Neuron (in vitro differentiated cells): Measurements from ENCODE around the gene DSCAM.

Source experiments
- H2AFZ ChIP-seq: one replicate; pipeline ENCODE4 v1.6.1; 2013; ENCODE audit warnings: low read depth, mild to moderate bottlenecking, inconsistent platforms, low read length, moderate library complexity
- H3K27me3 ChIP-seq: one replicate; pipeline ENCODE4 v1.6.1; 2013; ENCODE audit warnings: low read length; ENCODE audit not compliant: insufficient read depth
- H3K36me3 ChIP-seq: one replicate; pipeline ENCODE4 v1.6.1; 2013; ENCODE audit warnings: low read length; ENCODE audit not compliant: insufficient read depth
- H3K4me1 ChIP-seq: one replicate; pipeline ENCODE4 v1.6.1; 2013; ENCODE audit warnings: low read length; ENCODE audit not compliant: insufficient read depth
- H3K4me3 ChIP-seq: 2 replicates; pipeline ENCODE4 v1.5.1; 2013; ENCODE audit warnings: mild to moderate bottlenecking, low read length, moderate library complexity
- H3K9me3 ChIP-seq: one replicate; pipeline ENCODE4 v1.6.1; 2013; ENCODE audit warnings: low read length

Gene DSCAM

DNA sequence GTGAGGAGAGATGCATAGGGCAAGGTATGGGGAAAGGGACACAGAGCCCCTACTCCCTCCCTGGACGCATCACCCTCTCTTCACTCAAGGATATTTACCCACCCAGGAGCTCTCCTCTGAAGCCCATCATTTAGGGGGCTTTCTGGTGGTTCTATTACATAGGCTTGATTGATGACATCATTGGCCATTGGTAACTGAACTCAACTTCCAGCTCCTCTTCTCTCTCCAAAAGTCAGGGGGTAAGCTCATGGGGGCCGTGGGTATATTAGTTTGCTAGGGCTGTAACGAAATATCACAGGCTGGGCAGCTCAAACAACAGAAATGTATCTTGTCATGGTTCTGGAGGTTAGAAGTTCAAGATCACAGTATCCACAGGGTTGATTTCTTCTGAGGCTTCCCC is 110.8 kb downstream of the DSCAM start:
- no peaks in the 10 kb centered on the region for H3K27me3 ChIP-seq
- H3K36me3 ChIP-seq = no peaks in the 10 kb centered on the region
- no peak overlapping the region for H3K4me3 ChIP-seq
- no peaks in the 10 kb centered on the region for H3K4me1 ChIP-seq
- no peaks in the 10 kb centered on the region for H3K9me3 ChIP-seq
- no peak overlapping the region for H2AFZ ChIP-seq

DNA sequence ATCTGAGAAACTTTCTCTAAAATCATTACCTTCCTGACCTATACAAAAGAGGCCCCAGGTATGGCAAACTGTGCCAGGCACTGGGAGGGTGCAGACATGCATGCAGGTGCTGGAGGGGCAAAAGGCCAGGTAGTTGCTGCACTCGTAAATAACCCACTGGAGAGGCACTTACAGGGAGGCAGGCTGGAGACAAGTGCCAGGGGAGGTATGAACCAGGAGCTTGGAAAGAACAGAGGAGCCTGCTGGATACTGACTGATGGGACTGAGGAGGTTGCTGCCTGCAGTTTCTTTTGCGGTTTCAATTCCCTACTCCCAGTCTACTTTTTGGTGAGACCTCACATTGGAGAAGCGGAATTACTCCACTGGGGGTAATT is 113.9 kb downstream of the DSCAM start:
- no peaks in the 10 kb centered on the region for H3K4me1 ChIP-seq
- no peak overlapping the region for H3K4me3 ChIP-seq
- H3K36me3 ChIP-seq = no peaks in the 10 kb centered on the region
- H2AFZ ChIP-seq = no peak overlapping the region
- H3K27me3 ChIP-seq = no peaks in the 10 kb centered on the region
- H3K9me3 ChIP-seq = no peaks in the 10 kb centered on the region

DNA sequence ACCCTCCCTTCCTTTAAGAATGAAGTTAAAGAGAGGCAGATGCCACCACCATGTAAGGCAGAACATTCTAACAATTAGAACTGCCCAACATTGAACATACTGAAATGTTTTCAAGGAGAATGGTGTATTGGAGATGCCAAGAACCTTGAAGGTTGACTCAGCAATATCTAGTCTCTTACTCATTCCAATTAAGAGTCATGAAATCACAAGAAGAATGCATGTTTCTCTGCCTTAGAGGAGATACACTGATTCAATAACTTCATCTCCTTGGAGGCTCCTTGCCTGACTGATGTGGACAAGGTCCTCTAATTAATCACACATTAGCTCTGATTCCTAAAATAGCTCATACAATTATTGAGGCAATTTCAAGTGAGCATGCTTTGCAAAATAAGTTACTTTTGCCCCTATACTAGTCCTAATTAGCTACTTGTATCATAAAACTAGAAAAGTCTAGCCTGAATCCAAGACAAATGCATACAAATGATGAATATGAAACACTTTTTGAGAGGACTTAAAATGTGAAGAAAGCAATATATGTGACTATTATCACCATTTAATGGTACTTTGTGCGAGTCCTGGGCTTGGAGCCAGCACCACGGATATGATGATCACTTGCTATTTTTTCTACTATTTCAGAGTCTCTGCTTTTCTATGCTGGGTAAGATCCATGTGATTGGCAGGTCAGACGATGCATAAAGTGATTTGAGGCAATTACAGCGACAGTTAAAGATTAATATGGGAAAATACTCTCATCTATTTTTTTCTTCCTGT is 114.5 kb downstream of the DSCAM start:
- H3K9me3 ChIP-seq = no peaks in the 10 kb centered on the region
- H3K4me1 ChIP-seq = no peaks in the 10 kb centered on the region
- H3K36me3 ChIP-seq = no peaks in the 10 kb centered on the region
- no peaks in the 10 kb centered on the region for H3K27me3 ChIP-seq
- no peak overlapping the region for H2AFZ ChIP-seq
- H3K4me3 ChIP-seq = no peak overlapping the region

DNA sequence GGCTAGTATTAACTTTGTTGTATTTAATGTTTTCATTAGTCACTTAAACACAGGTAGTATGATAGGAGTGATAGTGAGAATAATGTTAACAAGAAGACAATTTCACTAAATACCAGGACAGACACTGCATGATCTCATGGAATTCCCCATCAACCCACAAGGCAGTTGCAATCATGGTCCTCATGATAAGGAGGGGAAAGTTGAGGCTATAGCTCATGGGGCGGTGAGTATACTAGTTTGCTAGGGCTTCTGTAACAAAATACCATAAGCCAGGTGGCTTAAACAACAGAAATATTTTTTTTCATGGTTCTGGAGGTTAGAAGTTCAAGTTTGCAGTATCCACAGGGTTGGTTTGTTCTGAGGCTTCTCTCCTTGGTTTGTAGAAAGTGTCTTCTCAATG is 115.8 kb downstream of the DSCAM start:
- no peaks in the 10 kb centered on the region for H3K4me1 ChIP-seq
- no peak overlapping the region for H2AFZ ChIP-seq
- no peaks in the 10 kb centered on the region for H3K9me3 ChIP-seq
- no peaks in the 10 kb centered on the region for H3K36me3 ChIP-seq
- no peaks in the 10 kb centered on the region for H3K27me3 ChIP-seq
- no peak overlapping the region for H3K4me3 ChIP-seq

DNA sequence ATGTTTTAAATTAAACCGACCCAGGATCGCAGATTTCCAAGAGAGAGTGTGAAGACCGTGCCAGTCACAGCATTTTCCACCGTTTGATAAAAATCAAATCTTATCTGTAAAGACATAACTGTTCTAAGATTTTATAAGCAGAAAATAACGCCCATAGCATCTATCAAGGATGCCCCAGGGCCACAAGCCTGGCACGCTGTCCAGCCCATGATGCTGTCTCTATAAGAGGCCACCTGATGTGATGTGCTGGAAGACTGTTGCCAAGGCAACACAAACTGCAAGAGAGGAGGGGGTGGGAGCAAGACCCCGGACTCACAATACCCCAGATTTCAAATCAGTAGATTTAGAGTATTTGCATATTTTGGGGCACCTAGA is 116.5 kb downstream of the DSCAM start:
- Histone ChIP-seq H2AFZ (no peak overlapping the region), H3K4me1 (no peaks in the 10 kb centered on the region), H3K27me3 (no peaks in the 10 kb centered on the region), H3K9me3 (no peaks in the 10 kb centered on the region), H3K4me3 (no peak overlapping the region), H3K36me3 (no peaks in the 10 kb centered on the region)

DNA sequence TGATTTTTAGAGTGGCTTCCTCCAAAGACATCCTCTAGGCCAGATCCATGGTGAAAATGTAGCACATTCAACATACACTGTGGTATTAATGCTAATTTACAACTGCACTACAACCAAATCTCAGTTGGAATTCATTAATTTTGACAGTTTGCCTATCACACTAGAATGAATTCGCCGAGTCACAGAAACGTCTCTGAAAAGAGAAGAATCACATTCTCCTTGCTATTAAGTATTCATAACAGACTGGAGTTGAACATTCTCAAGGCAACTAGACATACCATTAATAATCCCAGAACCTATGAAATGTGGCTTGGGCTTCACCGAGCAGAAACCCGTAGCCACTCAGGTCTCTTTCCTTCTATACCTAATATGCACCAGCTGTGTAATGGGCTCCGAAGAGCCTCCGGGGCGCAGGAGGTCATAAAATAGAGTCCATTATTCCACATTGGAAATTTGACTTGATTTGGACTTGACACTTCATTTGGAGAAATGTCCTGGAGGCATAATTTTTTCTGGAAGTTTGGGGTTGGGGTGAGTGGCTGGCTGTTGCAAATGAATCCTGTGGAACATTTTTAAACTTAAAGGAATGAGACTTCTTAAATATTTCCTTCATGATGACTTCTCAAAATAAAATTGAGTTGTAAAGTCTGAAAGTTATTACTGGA is 117.1 kb downstream of the DSCAM start:
- Histone ChIP-seq H2AFZ (no peak overlapping the region), H3K4me3 (no peak overlapping the region), H3K9me3 (no peaks in the 10 kb centered on the region), H3K27me3 (no peaks in the 10 kb centered on the region), H3K36me3 (no peaks in the 10 kb centered on the region), H3K4me1 (no peaks in the 10 kb centered on the region)

DNA sequence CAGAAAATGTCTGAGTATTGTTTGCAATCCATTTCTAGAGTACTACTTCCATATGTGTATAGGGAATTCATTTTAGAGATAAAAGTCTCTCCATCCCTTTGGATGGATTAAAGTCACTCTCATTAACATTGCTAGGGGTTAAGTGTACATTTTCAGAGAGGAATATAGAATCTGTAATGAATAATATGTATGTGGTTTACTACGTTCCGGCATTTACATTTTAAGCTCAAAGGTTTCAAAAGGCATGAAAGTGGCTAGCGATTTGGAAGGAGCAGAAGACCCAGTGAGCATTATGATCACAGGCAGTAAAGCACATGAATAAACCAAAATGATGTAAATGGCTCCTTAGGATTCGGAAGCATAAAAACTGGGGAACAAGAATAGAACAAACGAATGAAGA is 123.0 kb downstream of the DSCAM start:
- H3K4me1 ChIP-seq = no peaks in the 10 kb centered on the region
- no peak overlapping the region for H3K4me3 ChIP-seq
- no peak overlapping the region for H2AFZ ChIP-seq
- H3K9me3 ChIP-seq = no peaks in the 10 kb centered on the region
- H3K27me3 ChIP-seq = no peaks in the 10 kb centered on the region
- no peaks in the 10 kb centered on the region for H3K36me3 ChIP-seq

DNA sequence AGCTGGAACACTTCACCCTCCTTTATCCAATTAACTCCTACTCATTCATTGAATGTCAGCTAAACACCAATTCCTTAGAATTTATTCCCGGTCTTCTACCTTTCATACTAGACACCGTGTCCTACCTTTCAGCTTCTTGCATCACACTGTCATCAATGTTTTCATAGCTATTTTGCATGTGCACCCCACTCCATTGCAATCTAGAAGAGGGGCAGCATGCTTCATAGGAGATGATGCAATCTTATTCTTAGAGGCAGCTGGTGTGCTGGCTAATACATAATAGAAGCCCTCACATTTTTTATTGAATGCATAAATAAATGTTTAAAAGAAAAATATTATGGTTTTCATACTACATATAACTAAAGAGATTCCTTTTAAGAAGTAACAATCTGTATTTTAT is 123.6 kb downstream of the DSCAM start:
- H3K9me3 ChIP-seq = no peaks in the 10 kb centered on the region
- H2AFZ ChIP-seq = no peak overlapping the region
- no peaks in the 10 kb centered on the region for H3K36me3 ChIP-seq
- no peaks in the 10 kb centered on the region for H3K27me3 ChIP-seq
- no peaks in the 10 kb centered on the region for H3K4me1 ChIP-seq
- no peak overlapping the region for H3K4me3 ChIP-seq

DNA sequence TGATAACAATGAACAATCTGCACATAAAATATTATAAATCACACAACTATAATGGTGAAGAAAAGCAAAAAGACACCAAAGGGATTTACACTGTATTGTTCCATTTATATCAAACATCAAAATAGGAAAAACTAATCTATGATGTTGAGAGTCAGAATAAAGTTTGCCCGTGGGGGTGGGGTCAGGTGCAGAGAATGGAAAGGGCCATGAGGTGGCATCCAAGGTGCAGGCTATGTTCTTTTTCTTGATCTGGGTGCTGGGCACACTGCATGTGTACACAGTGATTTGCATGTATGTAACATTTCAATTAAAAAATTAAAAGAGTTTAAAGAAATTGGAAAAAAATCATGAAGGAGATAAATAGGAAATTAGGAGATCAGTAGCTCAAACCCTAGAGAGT is 127.3 kb downstream of the DSCAM start:
- Histone ChIP-seq H3K36me3 (no peaks in the 10 kb centered on the region), H3K4me3 (no peak overlapping the region), H3K4me1 (no peaks in the 10 kb centered on the region), H2AFZ (no peak overlapping the region), H3K9me3 (no peaks in the 10 kb centered on the region), H3K27me3 (no peaks in the 10 kb centered on the region)

DNA sequence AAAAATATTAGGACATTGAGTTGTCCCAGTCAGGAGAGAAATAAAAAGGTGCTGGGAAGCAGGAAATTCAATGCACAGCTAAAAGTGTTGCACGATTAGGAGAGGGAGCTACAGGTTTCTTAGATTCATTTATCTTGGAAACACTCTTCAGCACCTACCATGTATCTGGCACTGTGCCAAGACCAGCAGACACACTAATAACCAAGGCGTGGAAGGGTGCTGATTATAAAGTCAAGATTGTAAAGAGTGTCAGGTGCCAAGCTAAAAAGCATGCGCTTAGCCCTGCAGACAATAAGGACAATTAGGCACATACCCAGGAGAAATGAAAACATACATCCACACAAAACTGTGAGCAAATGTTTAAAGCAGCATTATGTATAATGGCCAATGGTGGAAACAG is 129.9 kb downstream of the DSCAM start:
- Histone ChIP-seq H3K36me3 (no peaks in the 10 kb centered on the region), H3K4me1 (no peaks in the 10 kb centered on the region), H3K9me3 (no peaks in the 10 kb centered on the region), H3K4me3 (no peak overlapping the region), H3K27me3 (no peaks in the 10 kb centered on the region), H2AFZ (no peak overlapping the region)

DNA sequence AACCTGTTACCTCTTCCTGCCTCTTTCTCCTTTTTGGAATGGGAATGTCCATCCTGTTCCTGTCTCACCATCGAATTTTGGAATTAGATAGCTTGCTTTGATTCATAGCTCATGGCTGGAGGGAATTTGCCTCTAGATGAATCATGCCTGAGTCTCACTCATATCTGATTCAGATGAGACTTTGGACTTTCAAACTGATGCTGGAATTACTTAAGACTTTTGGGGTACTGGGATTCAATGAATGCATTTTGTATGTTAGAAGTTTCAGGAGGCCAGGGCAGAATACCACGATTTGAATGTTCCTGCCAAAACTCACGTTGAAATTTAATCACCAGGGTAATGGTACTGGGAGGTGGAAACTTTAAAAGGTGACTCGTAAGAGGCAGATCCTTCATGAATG is 132.4 kb downstream of the DSCAM start:
- no peaks in the 10 kb centered on the region for H3K36me3 ChIP-seq
- no peak overlapping the region for H2AFZ ChIP-seq
- H3K4me1 ChIP-seq = no peaks in the 10 kb centered on the region
- no peak overlapping the region for H3K4me3 ChIP-seq
- H3K27me3 ChIP-seq = no peaks in the 10 kb centered on the region
- H3K9me3 ChIP-seq = no peaks in the 10 kb centered on the region

DNA sequence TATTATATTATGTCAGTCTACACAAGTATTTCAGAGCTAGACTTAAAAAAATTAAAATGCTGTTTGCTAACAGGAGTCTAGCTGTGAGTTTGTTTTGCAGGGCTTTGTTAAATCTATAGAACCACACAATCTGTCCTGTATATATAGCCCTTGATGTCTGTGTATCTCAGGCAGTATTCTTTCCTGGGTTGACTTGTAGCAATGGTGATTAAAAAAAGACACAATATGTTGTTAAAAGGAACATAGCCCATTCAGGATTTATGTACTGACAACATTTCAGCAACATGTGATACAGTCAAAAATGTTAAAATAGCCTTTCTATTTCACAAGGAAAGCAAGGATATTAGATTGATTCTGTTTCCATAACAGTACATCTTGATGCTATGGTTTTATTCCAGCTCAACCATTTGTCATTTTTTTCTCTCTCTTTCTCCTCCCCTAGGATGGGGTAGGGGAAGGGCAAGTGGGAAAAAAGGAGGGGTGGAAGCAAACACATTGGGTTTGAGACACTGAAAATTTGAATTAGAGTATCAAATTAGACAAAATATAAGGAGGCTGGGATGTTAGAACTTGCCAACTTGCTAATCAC is 139.2 kb downstream of the DSCAM start:
- H3K4me3 ChIP-seq = no peak overlapping the region
- no peaks in the 10 kb centered on the region for H3K27me3 ChIP-seq
- no peaks in the 10 kb centered on the region for H3K4me1 ChIP-seq
- no peak overlapping the region for H2AFZ ChIP-seq
- H3K36me3 ChIP-seq = no peaks in the 10 kb centered on the region
- no peaks in the 10 kb centered on the region for H3K9me3 ChIP-seq

DNA sequence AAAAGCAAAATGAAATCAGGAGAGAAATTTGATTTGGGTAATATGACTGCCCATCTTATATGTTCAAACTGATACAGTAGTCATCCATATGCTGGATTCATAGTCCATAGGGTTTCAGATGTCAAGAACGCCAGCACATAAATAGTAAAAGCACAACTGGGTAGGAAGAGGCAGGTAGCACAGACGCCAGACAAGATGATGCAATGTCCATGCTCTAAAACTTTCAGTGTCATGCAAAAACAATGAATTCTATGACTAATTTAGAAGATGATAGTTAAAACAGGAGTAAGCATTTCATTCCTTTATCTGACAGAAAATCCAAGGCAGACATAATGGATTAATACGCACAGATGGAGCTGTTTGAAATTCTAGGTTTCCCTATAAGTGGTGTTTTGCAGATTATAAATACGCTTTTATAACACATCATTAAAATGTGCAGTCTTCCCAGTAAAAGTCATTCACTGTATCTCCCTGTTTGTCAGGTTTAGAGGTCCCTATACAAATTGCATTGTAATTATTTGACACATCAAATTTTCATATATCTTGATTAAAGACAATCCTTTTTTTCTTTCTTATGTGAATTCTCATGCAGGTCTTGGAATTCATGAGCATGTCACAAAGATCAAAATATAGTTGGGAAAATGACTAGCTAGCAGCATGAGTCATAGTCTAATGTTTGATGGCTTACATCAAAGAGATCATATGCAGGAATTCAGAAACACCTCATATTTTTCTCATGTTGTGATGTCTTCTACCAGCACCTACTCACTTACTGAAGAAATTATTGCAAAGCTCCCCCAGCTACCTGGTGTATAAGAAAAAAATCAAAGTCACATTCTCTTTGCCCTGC is 139.9 kb downstream of the DSCAM start:
- H3K9me3 ChIP-seq = no peaks in the 10 kb centered on the region
- H2AFZ ChIP-seq = no peak overlapping the region
- H3K36me3 ChIP-seq = no peaks in the 10 kb centered on the region
- no peak overlapping the region for H3K4me3 ChIP-seq
- H3K27me3 ChIP-seq = no peaks in the 10 kb centered on the region
- H3K4me1 ChIP-seq = no peaks in the 10 kb centered on the region
